PFSK-1 (cell line): ENCODE results near the gene IL17RC.

ENCODE experiments used
- FOXP2 ChIP-seq: optimal IDR thresholded peaks from 2 replicates; pipeline ENCODE3; 2011; ENCODE audit warnings: borderline replicate concordance, control low read depth, inconsistent platforms; ENCODE audit not compliant: insufficient read depth; ENCODE audit errors: extremely low read length, extremely low read depth
- POLR2AphosphoS5 ChIP-seq: IDR thresholded peaks from 2 replicates; pipeline ENCODE4 v1.6.1; 2012; ENCODE audit warnings: low read depth, mild to moderate bottlenecking, control low read depth, low read length, moderate library complexity
- SIN3A ChIP-seq: IDR thresholded peaks from 2 replicates; pipeline ENCODE4 v1.6.1; 2012; ENCODE audit warnings: mild to moderate bottlenecking, low read length, moderate library complexity, borderline replicate concordance; ENCODE audit not compliant: insufficient read depth
- TAF1 ChIP-seq: IDR thresholded peaks from 2 replicates; pipeline ENCODE4 v1.6.1; 2012; ENCODE audit warnings: low read length, control low read depth, borderline replicate concordance; ENCODE audit not compliant: insufficient read depth
- TF ChIP-seq, protein P1 (sequence below), 2 experiments: IDR thresholded peaks; 2 replicates each; pipeline versions ENCODE4 v1.6.1 to v1.8.0; 2011 to 2012; ENCODE audit warnings: low read depth in 2 of 2, low read length in 2 of 2, control low read depth in 1 of 2, inconsistent platforms in 1 of 2, mild to moderate bottlenecking in 1 of 2, moderate library complexity in 1 of 2; ENCODE audit not compliant: insufficient read depth in 1 of 2

Gene IL17RC

DNA sequence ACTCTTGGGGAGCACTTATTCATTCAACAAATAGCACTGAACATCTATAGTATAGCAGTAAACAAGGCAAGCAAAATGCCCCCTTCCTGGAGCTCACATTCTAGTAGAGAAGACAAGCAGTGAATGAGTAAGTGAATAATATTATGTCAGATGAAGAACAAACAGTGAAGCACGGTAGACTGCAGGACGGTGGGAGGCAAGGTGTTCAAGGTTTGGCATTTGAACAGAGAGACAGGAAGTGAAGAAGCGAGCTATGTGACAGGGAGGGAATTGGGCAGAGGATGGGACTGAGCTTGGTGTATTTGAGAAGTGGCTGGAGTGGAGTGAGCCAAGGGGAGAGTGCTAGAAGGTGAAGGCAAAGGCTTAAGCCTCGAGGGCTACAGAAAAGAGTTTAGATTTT is 18.1 kb downstream of the IL17RC start:
- TF ChIP-seq, protein P1, sequence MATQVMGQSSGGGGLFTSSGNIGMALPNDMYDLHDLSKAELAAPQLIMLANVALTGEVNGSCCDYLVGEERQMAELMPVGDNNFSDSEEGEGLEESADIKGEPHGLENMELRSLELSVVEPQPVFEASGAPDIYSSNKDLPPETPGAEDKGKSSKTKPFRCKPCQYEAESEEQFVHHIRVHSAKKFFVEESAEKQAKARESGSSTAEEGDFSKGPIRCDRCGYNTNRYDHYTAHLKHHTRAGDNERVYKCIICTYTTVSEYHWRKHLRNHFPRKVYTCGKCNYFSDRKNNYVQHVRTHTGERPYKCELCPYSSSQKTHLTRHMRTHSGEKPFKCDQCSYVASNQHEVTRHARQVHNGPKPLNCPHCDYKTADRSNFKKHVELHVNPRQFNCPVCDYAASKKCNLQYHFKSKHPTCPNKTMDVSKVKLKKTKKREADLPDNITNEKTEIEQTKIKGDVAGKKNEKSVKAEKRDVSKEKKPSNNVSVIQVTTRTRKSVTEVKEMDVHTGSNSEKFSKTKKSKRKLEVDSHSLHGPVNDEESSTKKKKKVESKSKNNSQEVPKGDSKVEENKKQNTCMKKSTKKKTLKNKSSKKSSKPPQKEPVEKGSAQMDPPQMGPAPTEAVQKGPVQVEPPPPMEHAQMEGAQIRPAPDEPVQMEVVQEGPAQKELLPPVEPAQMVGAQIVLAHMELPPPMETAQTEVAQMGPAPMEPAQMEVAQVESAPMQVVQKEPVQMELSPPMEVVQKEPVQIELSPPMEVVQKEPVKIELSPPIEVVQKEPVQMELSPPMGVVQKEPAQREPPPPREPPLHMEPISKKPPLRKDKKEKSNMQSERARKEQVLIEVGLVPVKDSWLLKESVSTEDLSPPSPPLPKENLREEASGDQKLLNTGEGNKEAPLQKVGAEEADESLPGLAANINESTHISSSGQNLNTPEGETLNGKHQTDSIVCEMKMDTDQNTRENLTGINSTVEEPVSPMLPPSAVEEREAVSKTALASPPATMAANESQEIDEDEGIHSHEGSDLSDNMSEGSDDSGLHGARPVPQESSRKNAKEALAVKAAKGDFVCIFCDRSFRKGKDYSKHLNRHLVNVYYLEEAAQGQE (IDR thresholded peaks at IDR 0.05; ENCODE audit: insufficient read depth in 1 of 2, low read depth in 2 of 2, low read length in 2 of 2), result no peak
- TF ChIP-seq POLR2AphosphoS5, result no peak
- no peak for TF ChIP-seq FOXP2
- no peak for TF ChIP-seq SIN3A
- TF ChIP-seq TAF1, result no peak

DNA sequence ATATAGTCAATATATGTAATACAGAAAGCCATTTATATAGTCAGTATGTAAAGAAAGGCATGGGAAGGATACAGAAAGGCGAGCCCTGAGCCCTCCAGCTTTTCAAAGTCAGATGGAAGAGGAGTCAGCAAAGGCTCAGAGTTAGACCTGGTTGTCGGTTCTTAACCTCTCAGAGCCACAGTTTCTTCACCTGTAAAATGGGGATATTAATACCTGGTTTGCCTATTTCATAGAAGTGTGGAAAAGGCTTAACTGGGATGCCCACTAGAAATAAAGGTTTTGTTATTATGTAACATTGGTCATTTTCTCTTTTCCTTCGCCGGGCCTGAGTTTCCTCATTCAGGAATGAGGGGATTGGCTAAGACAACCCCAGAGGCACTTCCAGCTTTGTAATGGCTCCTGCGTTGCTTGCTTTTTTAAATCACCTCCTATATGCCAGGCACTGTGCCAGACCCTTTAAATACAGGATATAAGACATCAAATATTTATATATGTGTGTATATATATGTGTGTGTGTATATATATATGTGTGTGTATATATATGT is 19.1 kb downstream of the IL17RC start:
- TF ChIP-seq TAF1, result no peak
- TF ChIP-seq POLR2AphosphoS5, result no peak
- no peak for TF ChIP-seq SIN3A
- TF ChIP-seq, protein P1 (IDR thresholded peaks at IDR 0.05; ENCODE audit: insufficient read depth in 1 of 2, low read depth in 2 of 2, low read length in 2 of 2), result no peak
- no peak for TF ChIP-seq FOXP2

DNA sequence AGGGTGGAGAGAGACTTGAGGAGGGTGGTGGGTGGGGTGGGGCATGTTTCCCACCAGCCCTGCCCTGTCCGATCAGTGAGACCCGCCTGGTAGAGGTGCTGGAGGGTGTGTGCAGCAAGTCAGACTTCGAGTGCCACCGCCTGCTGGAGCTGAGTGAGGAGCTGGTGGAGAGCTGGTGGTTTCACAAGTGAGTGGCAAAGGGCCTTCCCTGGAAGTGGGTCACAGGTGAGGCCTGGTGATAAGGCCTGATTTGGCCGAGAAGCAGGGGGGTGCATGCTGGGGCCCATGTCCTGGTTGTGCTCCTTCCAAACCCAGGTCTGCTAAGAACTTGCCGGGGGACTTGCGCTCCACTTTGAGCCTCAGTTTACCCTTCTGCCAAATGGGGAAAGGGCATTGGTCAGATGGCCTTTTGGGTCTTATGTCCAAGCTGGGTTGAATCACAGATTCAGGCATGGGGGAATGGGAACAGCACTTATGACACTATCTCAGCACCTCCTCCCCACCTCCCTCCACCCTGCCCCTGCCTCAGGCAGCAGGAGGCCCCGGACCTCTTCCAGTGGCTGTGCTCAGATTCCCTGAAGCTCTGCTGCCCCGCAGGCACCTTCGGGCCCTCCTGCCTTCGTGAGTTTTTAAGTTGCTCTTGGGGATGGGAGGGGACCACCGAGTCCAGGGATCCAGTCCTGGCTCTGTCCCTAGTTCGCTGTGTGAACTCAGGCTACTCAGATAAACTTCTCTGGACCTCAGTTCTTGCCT is 20.8 kb downstream of the IL17RC start:
- TF ChIP-seq FOXP2 (no peak), TAF1 (no peak)

DNA sequence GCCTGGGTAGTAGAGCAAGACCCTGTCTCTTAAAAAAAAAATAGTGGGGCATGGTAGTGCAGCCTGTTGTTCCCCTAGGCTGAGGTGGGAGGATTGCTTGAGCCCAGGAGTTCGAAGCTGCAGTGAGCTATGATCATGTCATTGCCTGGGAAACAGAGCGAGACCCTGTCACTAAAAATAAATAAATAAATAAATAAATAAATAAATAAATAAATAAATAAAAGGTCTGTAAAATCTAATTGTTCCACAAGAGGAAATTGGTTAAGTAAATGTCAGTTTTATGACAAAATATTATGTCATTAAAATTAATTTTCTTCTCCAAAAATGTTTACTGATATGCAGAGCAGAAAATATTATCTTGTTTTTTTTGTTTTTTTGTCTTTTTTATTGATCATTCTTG is 22.1 kb downstream of the IL17RC start:
- TF ChIP-seq SIN3A, result no peak
- no peak for TF ChIP-seq POLR2AphosphoS5
- no peak for TF ChIP-seq FOXP2
- no peak for TF ChIP-seq TAF1
- TF ChIP-seq, protein P1 (IDR thresholded peaks at IDR 0.05; ENCODE audit: insufficient read depth in 1 of 2, low read depth in 2 of 2, low read length in 2 of 2), result no peak

DNA sequence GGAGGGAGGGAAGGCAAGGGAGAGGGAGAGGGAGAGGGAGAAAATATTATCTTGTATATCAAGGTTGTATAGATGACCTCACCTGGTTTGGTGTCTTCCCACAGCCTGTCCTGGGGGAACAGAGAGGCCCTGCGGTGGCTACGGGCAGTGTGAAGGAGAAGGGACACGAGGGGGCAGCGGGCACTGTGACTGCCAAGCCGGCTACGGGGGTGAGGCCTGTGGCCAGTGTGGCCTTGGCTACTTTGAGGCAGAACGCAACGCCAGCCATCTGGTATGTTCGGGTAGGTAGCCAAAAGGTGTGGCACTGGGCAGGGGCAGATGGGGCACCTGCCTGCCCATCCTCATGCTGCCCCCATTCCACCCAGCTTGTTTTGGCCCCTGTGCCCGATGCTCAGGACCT is 23.8 kb downstream of the IL17RC start:
- TF ChIP-seq TAF1 (no peak), SIN3A (no peak), FOXP2 (no peak), POLR2AphosphoS5 (no peak)
- TF ChIP-seq, protein P1 (IDR thresholded peaks at IDR 0.05; ENCODE audit: insufficient read depth in 1 of 2, low read depth in 2 of 2, low read length in 2 of 2), result no peak
